H1 (cell line): Measurements from ENCODE around the gene SUGP2. TPM values are rescaled to one million over a fixed set of nuclear protein-coding genes. Genes with fewer than 3 reads are reported as not detected.

Experiments used
- CTCF ChIA-PET: fragments of 300-600 bp; sonication (Branson Sonifier 250); formaldehyde crosslinking; loops from one replicate; lab custom pipeline; 2021; ENCODE audit not compliant: partially characterized antibody; lab: Charles Lee
- POLR2A ChIA-PET: fragments of 300-600 bp; sonication (Branson Sonifier 250); formaldehyde crosslinking; loops from one replicate; lab custom pipeline; 2021; ENCODE audit warnings: inconsistent platforms; ENCODE audit not compliant: partially characterized antibody; lab: Charles Lee
- DNase-seq, 2 experiments: peaks; one replicate each; pipeline versions ENCODE4 v3.0.0 to v3.0.0-alpha.2; 2010 to 2022; ENCODE audit warnings: low spot score in 2 of 2, low read depth in 1 of 2, mixed read lengths in 1 of 2
- FAIRE-seq: peaks from 2 replicates; lab custom pipeline; 2011; peaks lifted over from hg19 to GRCh38; lab: Jason Lieb, UNC
- H2AFZ ChIP-seq: 2 replicates; pipeline ENCODE4 v1.8.1; 2012; ENCODE audit warnings: low read length, inconsistent platforms
- H2AK5ac ChIP-seq: 2 replicates; pipeline ENCODE4 v1.6.1; 2013; ENCODE audit warnings: low read depth, low read length
- H2BK120ac ChIP-seq: replicated peaks from 2 replicates; pipeline ENCODE3; 2013; ENCODE audit warnings: low read depth, low read length, inconsistent platforms
- H2BK12ac ChIP-seq: 2 replicates; pipeline ENCODE4 v1.6.1; 2013; ENCODE audit warnings: low read depth, low read length
- H2BK15ac ChIP-seq: 2 replicates; pipeline ENCODE4 v1.6.1; 2013; ENCODE audit warnings: low read length
- H2BK20ac ChIP-seq: 2 replicates; pipeline ENCODE4 v1.6.1; 2013; ENCODE audit warnings: low read length
- H2BK5ac ChIP-seq: 2 replicates; pipeline ENCODE4 v1.6.1; 2013; ENCODE audit warnings: low read depth, low read length
- H3K14ac ChIP-seq: 2 replicates; pipeline ENCODE4 v1.6.1; 2013; ENCODE audit warnings: inconsistent platforms; ENCODE audit not compliant: insufficient read length
- H3K18ac ChIP-seq: 2 replicates; pipeline ENCODE4 v1.6.1; 2013; ENCODE audit warnings: low read length; ENCODE audit errors: extremely low read depth
- H3K23ac ChIP-seq: 2 replicates; pipeline ENCODE4 v1.6.1; 2013; ENCODE audit warnings: inconsistent platforms; ENCODE audit not compliant: insufficient read length
- H3K23me2 ChIP-seq: 2 replicates; pipeline ENCODE4 v1.6.1; 2013; ENCODE audit warnings: low read depth, low read length
- H3K27ac ChIP-seq: 2 replicates; pipeline ENCODE4 v1.6.1; 2011; ENCODE audit warnings: low read depth, low read length, inconsistent platforms
- H3K27me3 ChIP-seq, 4 experiments: replicated peaks in 1 of 4; 1 replicate in 1 of 4; 2 replicates in 3 of 4; pipeline versions ENCODE4 v1.6.1 to v1.8.1; 2011 to 2013; ENCODE audit warnings: low read length in 3 of 4, mild to moderate bottlenecking in 3 of 4, inconsistent platforms in 2 of 4, mixed read lengths in 2 of 4, moderate library complexity in 1 of 4; ENCODE audit not compliant: control insufficient read depth in 3 of 4, insufficient read depth in 3 of 4; ENCODE audit errors: extremely low read depth in 1 of 4
- H3K36me3 ChIP-seq, 4 experiments: 2 replicates each; pipeline versions ENCODE4 v1.6.1 to v1.8.1; 2011 to 2013; ENCODE audit warnings: mild to moderate bottlenecking in 4 of 4, low read length in 3 of 4, moderate library complexity in 2 of 4, control low read depth in 1 of 4, inconsistent platforms in 1 of 4; ENCODE audit not compliant: insufficient read depth in 4 of 4, control insufficient read depth in 2 of 4
- H3K4ac ChIP-seq: replicated peaks from 2 replicates; pipeline ENCODE3; 2013; ENCODE audit warnings: low read length, low read depth, mixed read lengths, inconsistent platforms; ENCODE audit not compliant: insufficient read length
- H3K4me1 ChIP-seq, 4 experiments: replicated peaks in 1 of 4; 1 replicate in 1 of 4; 2 replicates in 3 of 4; pipeline versions ENCODE4 v1.6.1 to v1.8.1; 2011 to 2013; ENCODE audit warnings: low read length in 3 of 4, inconsistent platforms in 2 of 4, mixed read lengths in 1 of 4; ENCODE audit not compliant: insufficient read depth in 4 of 4, control insufficient read depth in 3 of 4
- H3K4me2 ChIP-seq, 2 experiments: 2 replicates each; pipeline versions ENCODE4 v1.6.1 to v1.8.1; 2011 to 2013; ENCODE audit warnings: low read depth in 2 of 2, low read length in 2 of 2, control low read depth in 1 of 2, inconsistent platforms in 1 of 2, mild to moderate bottlenecking in 1 of 2; ENCODE audit not compliant: insufficient read depth in 1 of 2
- H3K4me3 ChIP-seq, 4 experiments: fragments of 200-600, 300-600 bp in 1 of 4; sonication (generic), shearing (Covaris generic), sonication (Bioruptor Twin) in 1 of 4; 2 replicates each; pipeline versions ENCODE4 v1.5.1 to v1.8.1; 2011 to 2016; ENCODE audit warnings: low read length in 4 of 4, low read depth in 3 of 4, control low read depth in 2 of 4, inconsistent platforms in 2 of 4, mild to moderate bottlenecking in 2 of 4, mixed read lengths in 1 of 4, moderate library complexity in 1 of 4; ENCODE audit not compliant: insufficient read depth in 2 of 4; ENCODE audit errors: extremely low read depth in 1 of 4
- H3K56ac ChIP-seq: replicated peaks from 2 replicates; pipeline ENCODE3; 2013; ENCODE audit warnings: low read depth, mild to moderate bottlenecking, mixed read lengths, low read length, inconsistent platforms; ENCODE audit not compliant: insufficient read length
- H3K79me1 ChIP-seq: 2 replicates; pipeline ENCODE4 v1.6.1; 2013; ENCODE audit warnings: low read depth, low read length, control low read depth
- H3K79me2 ChIP-seq, 2 experiments: 2 replicates each; pipeline versions ENCODE4 v1.6.1 to v1.8.1; 2012 to 2013; ENCODE audit warnings: low read length in 2 of 2, mild to moderate bottlenecking in 2 of 2, inconsistent platforms in 1 of 2; ENCODE audit not compliant: insufficient read depth in 2 of 2, control insufficient read depth in 1 of 2
- H3K9ac ChIP-seq, 4 experiments: replicated peaks in 1 of 4; 1 replicate in 1 of 4; 2 replicates in 3 of 4; pipeline versions ENCODE4 v1.6.1 to v1.8.1; 2011 to 2013; ENCODE audit warnings: low read depth in 3 of 4, low read length in 3 of 4, control low read depth in 2 of 4, mild to moderate bottlenecking in 2 of 4, moderate library complexity in 2 of 4, inconsistent platforms in 1 of 4; ENCODE audit errors: extremely low read depth in 1 of 4
- H3K9me3 ChIP-seq, 2 experiments: 2 replicates each; pipeline versions ENCODE4 v1.6.1 to v1.8.1; 2012 to 2013; ENCODE audit warnings: mild to moderate bottlenecking in 2 of 2, moderate library complexity in 2 of 2, control low read depth in 1 of 2, inconsistent platforms in 1 of 2, low read depth in 1 of 2, low read length in 1 of 2, mixed read lengths in 1 of 2; ENCODE audit not compliant: insufficient read depth in 2 of 2
- H4K20me1 ChIP-seq, 2 experiments: replicated peaks in 1 of 2; 2 replicates each; pipeline versions ENCODE3 to v1.8.1; 2011 to 2013; ENCODE audit warnings: inconsistent platforms in 2 of 2, low read length in 2 of 2, mild to moderate bottlenecking in 1 of 2; ENCODE audit not compliant: insufficient read depth in 2 of 2, control insufficient read depth in 1 of 2
- H4K5ac ChIP-seq: 2 replicates; pipeline ENCODE4 v1.6.1; 2013; ENCODE audit warnings: low read length, low read depth, mixed read lengths, inconsistent platforms; ENCODE audit not compliant: insufficient read length
- H4K8ac ChIP-seq: 2 replicates; pipeline ENCODE4 v1.8.0; 2013; ENCODE audit warnings: mild to moderate bottlenecking, moderate library complexity, low read length, inconsistent platforms; ENCODE audit not compliant: insufficient read depth; ENCODE audit errors: extremely low read depth
- H4K91ac ChIP-seq: replicated peaks from 2 replicates; pipeline ENCODE3; 2013; ENCODE audit warnings: low read length, mixed read lengths, inconsistent platforms; ENCODE audit not compliant: insufficient read length
- EZH2 ChIP-seq: fragments of 200-600 bp; sonication (generic); IDR thresholded peaks from 2 replicates; pipeline ENCODE4 v1.7.1; 2012; ENCODE audit warnings: low read depth, mild to moderate bottlenecking, moderate library complexity, low read length, inconsistent platforms; ENCODE audit not compliant: severe bottlenecking
- KDM1A ChIP-seq: fragments of 200-600, 300-600 bp; sonication (generic); IDR thresholded peaks from 2 replicates; pipeline ENCODE4 v1.7.1; 2016; ENCODE audit warnings: mild to moderate bottlenecking, low read length, borderline replicate concordance
- WGBS, 2 experiments: shearing (Covaris generic) in 1 of 2; methylation state at CpG; one replicate each; pipeline versions ENCODE4 v1.1.6 to v1.1.7; 2013 to 2015; ENCODE audit warnings: low lambda C conversion rate in 2 of 2, mixed read lengths in 2 of 2, inconsistent platforms in 1 of 2, low coverage in 1 of 2, missing lambda C conversion rate in 1 of 2; ENCODE audit not compliant: insufficient replicate concordance in 2 of 2, insufficient coverage in 1 of 2, insufficient read length in 1 of 2; ENCODE audit errors: extremely low coverage in 1 of 2, missing lambda C conversion rate in 1 of 2; 5-methylcytosine and 5-hydroxymethylcytosine counted together
- polyA plus RNA-seq, 7 experiments: library from polyadenylated mRNA; depleted of rRNA in 3 of 7; stranded (reverse) in 5 of 7; unstranded in 2 of 7; fragments of >200 nt in 5 of 7; fragments of 200-250 nt in 2 of 7; gene quantifications; 1 replicate in 5 of 7; 2 replicates in 1 of 7; 4 replicates in 1 of 7; pipeline versions ENCODE4 v1.2.1 to v1.2.3, GENCODE V29; 2011 to 2013; ENCODE audit warnings: missing spikeins in 2 of 7, mixed read lengths in 2 of 7
- total RNA-seq: library from RNA; stranded (reverse); fragmentation: NEBNext Ultra II Directional; extraction: Animal tissue kit (Norgen Biotek cat#: 25700); gene quantifications from 2 replicates; pipeline ENCODE4 v1.2.1, GENCODE V29; 2021
- TF ChIP-seq, protein P1 (sequence below): IDR thresholded peaks from 2 replicates; pipeline ENCODE4 v1.6.1; 2011; ENCODE audit warnings: low read length, improper control_type of control experiment

SUGP2 gene
- total and polyA plus RNA-seq, 2 of the 8 experiments (the other 6 are each of a cell fraction or from before 2014, with no cell fraction given) = 57.7 to 114 TPM

DNA sequence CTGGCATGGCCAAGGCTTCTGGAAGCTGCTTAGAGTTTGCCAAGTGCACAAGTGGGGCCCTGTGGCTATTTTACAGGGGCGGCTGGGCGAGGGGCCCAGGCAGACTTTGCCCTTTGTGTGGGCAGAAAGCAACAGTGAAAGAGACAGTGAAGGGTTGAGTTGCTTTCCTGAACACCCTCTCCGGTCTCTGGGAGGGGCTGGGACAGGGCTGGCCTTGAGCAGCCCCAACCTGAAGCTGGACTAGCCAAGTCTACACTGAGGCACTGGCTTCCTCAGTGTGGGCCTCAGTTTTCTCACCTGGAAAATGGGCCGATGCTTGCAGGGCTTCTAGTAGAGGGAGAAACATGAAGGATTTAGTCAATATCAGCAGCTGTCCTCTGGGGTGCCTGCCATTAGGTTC lies 89.9 kb downstream of the SUGP2 start:
- FAIRE-seq = no peak
- no peak overlapping the region for H2BK15ac ChIP-seq
- no peak overlapping the region for H3K4ac ChIP-seq
- H4K5ac ChIP-seq = no peak overlapping the region
- H2BK5ac ChIP-seq = no peak overlapping the region
- H3K23me2 ChIP-seq = peaks cover 10% of the 10 kb centered on the region; the same call in 1 of the 2 replicates
- H2AK5ac ChIP-seq = no peak overlapping the region
- H3K9me3 ChIP-seq = no peaks in the 10 kb centered on the region
- no peak overlapping the region for H2BK12ac ChIP-seq
- H4K8ac ChIP-seq = no peak overlapping the region
- H3K9ac ChIP-seq = no peak overlapping the region
- no peaks in the 10 kb centered on the region for H3K27me3 ChIP-seq
- no peak overlapping the region for H3K23ac ChIP-seq
- peaks cover 0 to 5% of the 10 kb centered on the region in 2 experiments; a peak in 1 of 4 replicates for H3K79me2 ChIP-seq
- H3K14ac ChIP-seq = no peak overlapping the region
- peaks cover 1 to 2% of the 10 kb centered on the region in 2 experiments for H4K20me1 ChIP-seq
- no peak for DNase-seq
- peaks cover 3% of the 10 kb centered on the region; the same call in 1 of the 2 replicates for H3K79me1 ChIP-seq
- TF ChIP-seq EZH2 = no peak
- TF ChIP-seq, protein P1, sequence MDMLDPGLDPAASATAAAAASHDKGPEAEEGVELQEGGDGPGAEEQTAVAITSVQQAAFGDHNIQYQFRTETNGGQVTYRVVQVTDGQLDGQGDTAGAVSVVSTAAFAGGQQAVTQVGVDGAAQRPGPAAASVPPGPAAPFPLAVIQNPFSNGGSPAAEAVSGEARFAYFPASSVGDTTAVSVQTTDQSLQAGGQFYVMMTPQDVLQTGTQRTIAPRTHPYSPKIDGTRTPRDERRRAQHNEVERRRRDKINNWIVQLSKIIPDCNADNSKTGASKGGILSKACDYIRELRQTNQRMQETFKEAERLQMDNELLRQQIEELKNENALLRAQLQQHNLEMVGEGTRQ = no peak
- 0 out of 2 replicates have a peak, but pooled peaks have one; percentile 27 for TF ChIP-seq KDM1A
- peaks cover 5 to 18% (median 9%) of the 10 kb centered on the region in 4 experiments for H3K4me1 ChIP-seq
- H4K91ac ChIP-seq = no peak overlapping the region
- no peak overlapping the region for H3K27ac ChIP-seq
- H3K56ac ChIP-seq = no peak overlapping the region
- ChIA-PET CTCF (interaction anchor here (1.2 to 2.2 kb wide), 4 partner anchors 10 to 43 kb away, joined by 3 to 10 read pairs (median 4); no protein-coding TSS in a partner anchor), POLR2A (interaction anchor here (0.6 to 2.3 kb wide), 9 partner anchors 8 to 77 kb away, joined by 3 to 10 read pairs (median 4); no protein-coding TSS in a partner anchor)
- H3K36me3 ChIP-seq = peaks cover 0 to 7% (median 0%) of the 10 kb centered on the region in 4 experiments; a peak in 2 of 8 replicates
- no peak overlapping the region for H2BK120ac ChIP-seq
- H3K4me3 ChIP-seq = no peak overlapping the region
- 84% methylated on average over 4 of the region's 4 CpGs; no CpG with 5 or more reads in 1 of the 2 experiments for WGBS, 2 experiments
- no peak overlapping the region for H3K18ac ChIP-seq
- no peak overlapping the region for H2BK20ac ChIP-seq
- no peak overlapping the region for H2AFZ ChIP-seq
- H3K4me2 ChIP-seq = no peak overlapping the region
